Measurements from ENCODE around the gene TNFRSF19. TPM values are rescaled to one million over a fixed set of nuclear protein-coding genes. Genes with fewer than 3 reads are reported as not detected.

The TNFRSF19 gene
- total and polyA plus RNA-seq, 2 experiments from 2014 or later, result 19.8 to 25.3 TPM

- no peaks in the 10 kb centered on the region for H3K9me3 ChIP-seq (ENCODE audit: low read depth)
- no peaks in the 10 kb centered on the region for H3K9me2 ChIP-seq (replicated peaks; ENCODE audit: insufficient read depth)
- peak overlapping the region; percentile 71 for H3K27ac ChIP-seq
- peak overlapping the region; percentile 94 for H3K4me2 ChIP-seq
- TF ChIP-seq EZH2 (IDR thresholded peaks at IDR 0.05; ENCODE audit: borderline replicate concordance) (no peak), EZH2phosphoT487 (IDR thresholded peaks at IDR 0.05; ENCODE audit: low read depth, severe bottlenecking, unreplicated experiment) (no peak)
- H3K79me2 ChIP-seq, result peaks cover 42% of the 10 kb centered on the region
- peak overlapping the region; percentile 83 for H2AFZ ChIP-seq
- peak overlapping the region; percentile 92 for H3K4me3 ChIP-seq
- no peaks in the 10 kb centered on the region for H3K36me3 ChIP-seq (replicated peaks; ENCODE audit: insufficient read depth, low read depth)
- H3K27me3 ChIP-seq, result no peaks in the 10 kb centered on the region
- H4K20me1 ChIP-seq (ENCODE audit: insufficient read depth, poor library complexity, severe bottlenecking), result no peaks in the 10 kb centered on the region
- peaks cover 10% of the 10 kb centered on the region for H3K4me1 ChIP-seq (ENCODE audit: insufficient read depth)
- DNase-seq (ENCODE audit: low spot score), result no peak
- WGBS (ENCODE audit: low lambda C conversion rate, missing lambda C conversion rate), result 7% methylated on average over 22 of the region's 22 CpGs
These were observed 9.9 kb downstream of the TNFRSF19 start for GRCh38 chr13:23579896-23580683.

DNA sequence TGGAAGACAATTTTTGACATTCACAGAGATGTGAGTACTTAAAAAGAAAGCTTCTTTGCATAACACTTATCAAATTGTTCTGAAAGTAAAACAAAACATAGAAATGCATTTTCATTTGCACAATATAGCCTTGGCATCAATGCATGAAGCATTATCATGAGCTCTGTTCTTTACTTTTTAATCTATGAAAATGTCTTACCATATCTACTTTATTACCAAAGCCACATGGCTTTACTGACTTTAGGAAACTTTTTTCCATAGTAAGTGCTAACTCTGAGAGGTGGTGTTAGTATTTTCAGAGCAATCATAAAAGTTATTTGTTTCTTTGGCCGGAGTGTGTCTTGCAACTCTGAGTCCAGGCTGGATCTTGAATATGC, 10.5 kb downstream of the TNFRSF19 start:
- H3K9me2 ChIP-seq (replicated peaks; ENCODE audit: insufficient read depth), result no peaks in the 10 kb centered on the region
- H3K79me2 ChIP-seq, result peaks cover 46% of the 10 kb centered on the region
- peak overlapping the region; percentile 94 for H3K4me2 ChIP-seq
- TF ChIP-seq, protein P1, sequence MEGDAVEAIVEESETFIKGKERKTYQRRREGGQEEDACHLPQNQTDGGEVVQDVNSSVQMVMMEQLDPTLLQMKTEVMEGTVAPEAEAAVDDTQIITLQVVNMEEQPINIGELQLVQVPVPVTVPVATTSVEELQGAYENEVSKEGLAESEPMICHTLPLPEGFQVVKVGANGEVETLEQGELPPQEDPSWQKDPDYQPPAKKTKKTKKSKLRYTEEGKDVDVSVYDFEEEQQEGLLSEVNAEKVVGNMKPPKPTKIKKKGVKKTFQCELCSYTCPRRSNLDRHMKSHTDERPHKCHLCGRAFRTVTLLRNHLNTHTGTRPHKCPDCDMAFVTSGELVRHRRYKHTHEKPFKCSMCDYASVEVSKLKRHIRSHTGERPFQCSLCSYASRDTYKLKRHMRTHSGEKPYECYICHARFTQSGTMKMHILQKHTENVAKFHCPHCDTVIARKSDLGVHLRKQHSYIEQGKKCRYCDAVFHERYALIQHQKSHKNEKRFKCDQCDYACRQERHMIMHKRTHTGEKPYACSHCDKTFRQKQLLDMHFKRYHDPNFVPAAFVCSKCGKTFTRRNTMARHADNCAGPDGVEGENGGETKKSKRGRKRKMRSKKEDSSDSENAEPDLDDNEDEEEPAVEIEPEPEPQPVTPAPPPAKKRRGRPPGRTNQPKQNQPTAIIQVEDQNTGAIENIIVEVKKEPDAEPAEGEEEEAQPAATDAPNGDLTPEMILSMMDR (IDR thresholded peaks at IDR 0.05; ENCODE audit: poor library complexity), result no peak
- no peak for TF ChIP-seq EZH2phosphoT487 (IDR thresholded peaks at IDR 0.05; ENCODE audit: low read depth, severe bottlenecking, unreplicated experiment)
- no peak for TF ChIP-seq EZH2 (IDR thresholded peaks at IDR 0.05; ENCODE audit: borderline replicate concordance)
- H3K36me3 ChIP-seq (replicated peaks; ENCODE audit: insufficient read depth, low read depth), result no peaks in the 10 kb centered on the region
- no peak overlapping the region for H3K27ac ChIP-seq
- H3K4me1 ChIP-seq (ENCODE audit: insufficient read depth), result peaks cover 10% of the 10 kb centered on the region
- WGBS (ENCODE audit: low lambda C conversion rate, missing lambda C conversion rate), result 65% methylated on average over 1 of the region's 1 CpG
- H3K27me3 ChIP-seq, result no peaks in the 10 kb centered on the region
- peak overlapping the region; percentile 83 for H2AFZ ChIP-seq
- no peaks in the 10 kb centered on the region for H4K20me1 ChIP-seq (ENCODE audit: insufficient read depth, poor library complexity, severe bottlenecking)
- H3K4me3 ChIP-seq, result peak overlapping the region; percentile 92
- no peak for DNase-seq (ENCODE audit: low spot score)
- H3K9me3 ChIP-seq (ENCODE audit: low read depth), result no peaks in the 10 kb centered on the region

DNA sequence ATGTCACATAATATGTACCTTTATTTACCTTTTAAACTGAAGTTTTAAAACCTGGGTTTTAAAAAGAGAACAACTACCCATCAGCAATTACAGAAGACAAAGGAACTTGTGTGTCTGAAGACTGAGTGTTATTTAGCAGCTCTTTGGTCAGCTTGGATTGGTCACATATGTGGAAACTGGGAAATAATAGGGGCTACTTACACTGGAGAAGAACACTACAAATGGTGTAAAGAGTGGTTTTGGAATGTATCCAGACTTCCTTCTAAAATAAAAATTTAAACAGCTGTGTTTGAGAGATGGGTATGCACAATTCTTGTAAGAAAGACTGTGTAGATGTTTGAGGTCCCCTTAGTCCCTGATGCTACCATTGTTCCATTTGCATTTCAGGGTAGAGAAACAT, 13.3 kb downstream of the TNFRSF19 start:
- Histone ChIP-seq H3K27ac (no peak overlapping the region), H3K9me3 (ENCODE audit: low read depth) (no peaks in the 10 kb centered on the region), H3K4me2 (no peak overlapping the region), H3K36me3 (replicated peaks; ENCODE audit: insufficient read depth, low read depth) (no peaks in the 10 kb centered on the region), H3K79me2 (peaks cover 58% of the 10 kb centered on the region), H3K9me2 (replicated peaks; ENCODE audit: insufficient read depth) (no peaks in the 10 kb centered on the region), H3K27me3 (no peaks in the 10 kb centered on the region), H2AFZ (no peak overlapping the region), H4K20me1 (ENCODE audit: insufficient read depth, poor library complexity, severe bottlenecking) (no peaks in the 10 kb centered on the region), H3K4me3 (no peak overlapping the region), H3K4me1 (ENCODE audit: insufficient read depth) (peaks cover 6% of the 10 kb centered on the region)
- DNase-seq (ENCODE audit: low spot score), result no peak
- TF ChIP-seq EZH2 (IDR thresholded peaks at IDR 0.05; ENCODE audit: borderline replicate concordance) (no peak), EZH2phosphoT487 (IDR thresholded peaks at IDR 0.05; ENCODE audit: low read depth, severe bottlenecking, unreplicated experiment) (no peak)
- TF ChIP-seq, protein P1 (IDR thresholded peaks at IDR 0.05; ENCODE audit: poor library complexity), result no peak

DNA sequence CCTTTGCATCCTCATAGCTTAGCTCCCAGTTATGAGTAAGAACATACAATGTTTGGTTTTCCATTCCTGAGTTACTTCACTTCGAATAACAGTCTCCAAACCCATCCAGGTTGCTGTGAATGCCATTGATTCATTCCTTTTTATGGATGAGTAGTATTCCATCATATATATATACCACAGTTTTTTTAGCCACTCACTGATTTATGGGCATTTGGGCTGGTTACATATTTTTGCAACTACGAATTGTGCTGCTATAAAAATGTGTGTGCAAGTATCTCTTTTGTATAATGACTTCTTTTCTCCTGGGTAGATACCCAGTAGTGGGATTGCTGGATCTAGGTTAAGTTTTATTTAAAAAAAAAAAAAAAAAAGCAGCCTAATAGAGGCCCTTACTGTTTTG, 14.1 kb downstream of the TNFRSF19 start:
- DNase-seq (ENCODE audit: low spot score), result no peak
- Histone ChIP-seq H3K4me1 (ENCODE audit: insufficient read depth) (peaks cover 10% of the 10 kb centered on the region), H3K79me2 (peaks cover 58% of the 10 kb centered on the region), H3K4me3 (no peak overlapping the region), H3K36me3 (replicated peaks; ENCODE audit: insufficient read depth, low read depth) (no peaks in the 10 kb centered on the region), H2AFZ (no peak overlapping the region), H4K20me1 (ENCODE audit: insufficient read depth, poor library complexity, severe bottlenecking) (no peaks in the 10 kb centered on the region), H3K27me3 (no peaks in the 10 kb centered on the region), H3K4me2 (no peak overlapping the region), H3K9me3 (ENCODE audit: low read depth) (no peaks in the 10 kb centered on the region), H3K9me2 (replicated peaks; ENCODE audit: insufficient read depth) (no peaks in the 10 kb centered on the region), H3K27ac (no peak overlapping the region)
- WGBS (ENCODE audit: low lambda C conversion rate, missing lambda C conversion rate), result 77% methylated on average over 2 of the region's 2 CpGs
- TF ChIP-seq EZH2 (IDR thresholded peaks at IDR 0.05; ENCODE audit: borderline replicate concordance) (no peak), EZH2phosphoT487 (IDR thresholded peaks at IDR 0.05; ENCODE audit: low read depth, severe bottlenecking, unreplicated experiment) (no peak)
- TF ChIP-seq, protein P1 (IDR thresholded peaks at IDR 0.05; ENCODE audit: poor library complexity), result no peak
